ENCODE results near the gene CLEC4F.

DNA sequence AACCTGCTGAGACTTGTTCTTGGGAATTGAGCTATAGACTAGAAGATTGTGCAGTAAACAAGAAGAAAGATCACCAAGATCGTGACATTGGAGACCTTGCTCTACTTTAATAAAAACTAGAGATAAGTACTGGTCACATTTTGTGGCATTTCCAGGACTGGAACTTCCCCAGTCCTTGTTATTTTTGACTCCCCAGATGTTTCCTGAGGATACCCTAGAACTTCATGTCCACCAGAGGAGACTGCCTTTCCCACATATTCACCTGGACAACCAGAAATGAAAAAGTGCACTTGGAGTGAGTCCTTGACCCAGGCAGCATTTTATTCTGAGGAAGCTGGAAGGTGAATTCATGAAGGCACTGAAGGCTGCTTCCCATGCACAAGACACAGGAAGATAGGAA is 9.5 kb upstream of the CLEC4F start:
- TF ChIP-seq EZH2 (IDR thresholded peaks at IDR 0.05; ENCODE audit: low read depth) (no peak), CTCF (conservative IDR thresholded peaks at IDR 0.05) (no peak)

Measured in PC-9 (cell line).